Skin epidermis (tissue), 12 donors: ENCODE results near the gene PSKH1.

ENCODE experiments used
- H3K27ac ChIP-seq, 21 experiments: fragments of 200-600 bp; sonication (generic) in 11 of 21; one replicate each; pipeline ENCODE4 v1.5.0; 2020; ENCODE audit warnings: mild to moderate bottlenecking in 3 of 21, inconsistent platforms in 2 of 21, moderate library complexity in 2 of 21
- H3K4me3 ChIP-seq, 7 experiments: fragments of 200-600 bp; sonication (generic) in 2 of 7; one replicate each; pipeline ENCODE4 v1.5.0; 2020; ENCODE audit warnings: inconsistent platforms in 2 of 7, mild to moderate bottlenecking in 2 of 7, moderate library complexity in 1 of 7

Gene PSKH1

DNA sequence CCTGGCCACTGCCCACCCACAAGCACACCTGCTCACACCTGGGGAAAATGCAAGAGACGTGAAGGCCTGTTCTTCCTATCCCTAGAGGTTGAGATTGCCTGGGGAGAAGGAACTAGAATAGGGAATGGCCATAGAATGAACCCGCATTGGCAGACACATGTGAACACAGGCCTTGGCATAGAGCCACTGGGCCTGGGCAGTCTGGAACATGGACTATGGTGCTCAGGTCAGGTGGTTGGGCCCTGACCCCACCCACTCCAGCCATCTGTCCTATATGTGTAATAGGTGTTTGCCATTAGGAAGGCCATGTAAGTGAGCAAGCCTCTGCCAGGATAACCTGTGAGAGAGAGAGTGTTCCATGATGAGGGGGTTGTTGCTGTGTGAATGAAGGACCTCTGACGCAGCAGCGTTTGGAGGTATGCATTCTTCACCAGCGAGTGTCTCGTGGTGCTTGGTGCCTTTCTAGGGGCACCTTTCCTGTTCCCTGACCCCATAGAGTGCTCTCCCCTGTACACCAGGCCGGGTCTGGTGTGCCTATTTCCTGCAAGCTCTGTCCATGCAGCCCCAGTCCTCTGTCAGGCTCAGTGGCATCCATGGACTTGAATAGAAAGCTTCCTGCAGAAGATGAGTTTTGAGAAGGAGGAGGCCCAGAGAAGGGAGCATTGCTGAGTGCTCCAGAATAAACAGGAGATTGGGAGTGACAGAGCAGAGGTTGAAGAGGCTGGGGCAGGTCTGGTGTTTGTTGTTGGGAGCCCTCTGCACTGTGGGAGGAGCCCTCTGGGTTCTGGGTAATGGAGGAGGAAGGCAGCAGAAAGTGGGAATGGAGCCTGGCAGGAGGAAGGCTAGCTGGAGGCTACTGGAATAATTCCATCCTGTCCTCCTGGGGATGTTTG is 23.0 kb downstream of the PSKH1 start:
- H3K4me3 ChIP-seq = no peak overlapping the region
- H3K27ac ChIP-seq = peak overlapping the region in 10 of 21 experiments; percentile 3 to 80 (median 32)

GRCh38 chr16:67917140-67917851 is 24.2 kb downstream of the PSKH1 start:
- Histone ChIP-seq H3K27ac (peak overlapping the region in 15 of 21 experiments; percentile 2 to 80 (median 52)), H3K4me3 (no peak overlapping the region)

DNA sequence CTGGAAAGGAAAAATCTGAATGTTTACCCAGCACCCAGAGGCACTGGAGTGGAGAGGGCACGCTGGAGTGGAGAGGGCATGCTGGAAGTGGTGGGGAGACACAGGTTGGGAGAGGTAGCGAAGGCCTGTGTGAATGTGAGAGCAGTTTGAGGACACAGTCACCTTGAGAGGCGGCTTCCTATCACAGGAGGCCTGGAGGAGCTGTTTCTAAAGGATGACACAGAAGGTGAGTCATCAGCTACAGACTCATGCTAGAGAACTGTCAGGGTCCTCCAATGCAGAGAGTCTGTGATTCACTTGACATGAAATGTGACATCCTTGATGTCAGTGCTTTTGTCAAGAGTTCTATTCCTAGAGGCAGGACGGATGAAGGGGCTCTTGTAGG is 24.8 kb downstream of the PSKH1 start:
- peak overlapping the region in 15 of 21 experiments; percentile 2 to 80 (median 52) for H3K27ac ChIP-seq
- no peak overlapping the region for H3K4me3 ChIP-seq

DNA sequence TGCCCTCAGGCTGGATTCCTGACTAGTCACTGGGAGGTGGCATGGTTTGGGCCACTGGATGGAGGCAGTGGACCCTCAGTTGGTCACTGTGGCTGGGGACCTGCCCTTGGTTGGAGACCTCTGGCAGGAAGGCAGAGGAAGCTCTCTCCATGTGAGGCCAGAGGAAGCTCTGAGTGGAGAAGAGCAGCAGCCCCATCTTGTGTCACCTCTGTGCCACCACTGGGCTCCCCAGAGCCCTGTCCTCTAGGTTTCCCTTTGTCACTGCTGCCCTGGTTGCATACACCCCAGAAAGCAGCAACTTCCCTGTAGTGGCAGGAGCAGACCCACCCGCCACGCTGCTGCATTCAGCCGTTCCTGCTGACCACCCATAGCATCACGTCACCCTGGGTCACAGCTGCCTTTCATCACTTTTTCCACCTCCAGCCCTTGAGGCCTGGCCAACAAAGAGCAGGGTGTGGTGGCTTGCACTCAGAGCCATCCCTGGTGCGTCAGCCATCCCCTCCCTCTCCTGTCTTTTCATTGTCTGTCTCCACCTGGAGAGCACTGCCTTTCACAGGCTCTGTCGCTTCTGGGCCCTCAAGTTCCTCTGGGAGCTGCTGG is 26.7 kb downstream of the PSKH1 start:
- no peak overlapping the region for H3K4me3 ChIP-seq
- peak overlapping the region in 9 of 21 experiments; percentile 10 to 71 (median 55) for H3K27ac ChIP-seq

- peak overlapping the region in 8 of 21 experiments; percentile 5 to 70 (median 25) for H3K27ac ChIP-seq
These were observed 29.2 kb downstream of the PSKH1 start for GRCh38 chr16:67922221-67922620.

DNA sequence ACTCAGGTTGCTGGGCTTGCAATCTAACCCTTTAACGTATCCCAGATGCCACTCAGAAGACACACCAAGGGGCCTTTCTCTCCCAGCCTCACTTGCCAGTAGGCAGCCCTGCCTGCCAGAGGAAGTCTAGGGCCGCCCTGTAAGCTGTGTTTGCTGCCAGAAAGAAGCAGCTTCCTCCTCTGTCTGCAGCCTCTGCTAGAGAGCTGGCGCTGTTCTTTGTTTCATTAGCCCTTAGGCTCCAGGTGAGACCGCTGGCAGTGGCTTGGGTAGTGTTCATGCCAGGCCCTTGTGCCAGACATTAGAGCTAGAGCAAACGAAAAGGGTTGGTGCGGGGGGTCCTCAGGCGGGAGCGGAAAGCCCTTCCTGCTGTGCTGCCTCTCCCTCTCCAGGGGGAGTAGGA is 29.7 kb downstream of the PSKH1 start:
- peak overlapping the region in 6 of 21 experiments; percentile 12 to 70 (median 37) for H3K27ac ChIP-seq
- H3K4me3 ChIP-seq = no peak overlapping the region

More at GRCh38 chr16:67922221-67922620, 29.2 kb downstream of the PSKH1 start:
- no peak overlapping the region for H3K4me3 ChIP-seq

GRCh38 chr16:67923414-67924116 is 30.5 kb downstream of the PSKH1 start:
- Histone ChIP-seq H3K4me3 (no peak overlapping the region), H3K27ac (peak overlapping the region in 7 of 21 experiments; percentile 8 to 70 (median 35))

GRCh38 chr16:67924140-67924906 is 31.3 kb downstream of the PSKH1 start:
- peak overlapping the region in 6 of 21 experiments; percentile 8 to 62 (median 33) for H3K27ac ChIP-seq

DNA sequence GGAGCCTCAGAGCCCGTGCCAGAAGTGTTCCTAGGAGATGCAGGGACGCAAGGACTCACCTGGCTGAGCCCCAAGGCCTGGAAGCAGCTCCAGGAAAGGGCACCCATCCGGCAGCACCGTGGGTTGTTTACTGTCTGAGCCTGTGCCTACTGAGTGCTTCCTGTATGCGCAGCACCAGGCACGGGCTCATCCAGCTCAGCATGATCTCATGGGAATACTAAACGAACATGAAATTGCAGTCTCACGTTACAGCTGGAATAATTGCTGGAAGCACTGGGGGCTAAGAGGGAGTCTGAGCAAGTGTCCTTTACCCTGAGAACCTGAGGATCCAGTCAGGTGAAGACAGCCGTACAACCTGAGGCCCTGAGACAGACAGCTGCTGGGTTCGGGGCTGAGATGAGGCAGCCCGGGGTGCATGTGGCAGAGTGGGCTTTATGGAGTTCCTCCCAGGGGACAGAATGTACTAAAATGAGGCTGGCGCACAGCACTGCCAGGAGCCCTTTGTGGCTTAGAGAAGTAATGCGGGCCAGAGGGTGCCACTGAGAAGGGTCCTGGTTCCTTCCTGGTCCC is 33.2 kb downstream of the PSKH1 start:
- Histone ChIP-seq H3K27ac (peak overlapping the region in 7 of 21 experiments; percentile 6 to 57 (median 39)), H3K4me3 (no peak overlapping the region)

More at GRCh38 chr16:67924140-67924906, 31.3 kb downstream of the PSKH1 start:
- H3K4me3 ChIP-seq = no peak overlapping the region

- H3K4me3 ChIP-seq = no peak overlapping the region
- peak overlapping the region in 1 of 21 experiments; percentile 25 for H3K27ac ChIP-seq
These were observed 34.3 kb downstream of the PSKH1 start for GRCh38 chr16:67927131-67927941.

DNA sequence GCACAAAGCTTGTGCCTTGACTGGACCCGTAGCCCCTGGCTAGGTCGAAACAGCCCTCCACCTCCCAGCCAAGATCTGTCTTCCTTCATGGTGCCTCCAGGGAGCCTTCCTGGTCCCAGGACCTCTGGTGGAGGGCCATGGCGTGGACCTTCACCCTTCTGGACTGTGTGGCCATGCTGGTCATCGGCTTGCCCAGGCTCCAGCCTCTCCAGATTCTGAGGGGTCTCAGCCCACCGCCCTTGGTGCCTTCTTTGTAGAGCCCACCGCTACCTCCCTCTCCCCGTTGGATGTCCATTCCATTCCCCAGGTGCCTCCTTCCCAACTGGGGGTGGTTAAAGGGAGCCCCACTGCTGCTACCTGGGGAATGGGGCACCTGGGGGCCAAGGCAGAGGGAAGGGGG is 35.1 kb downstream of the PSKH1 start:
- Histone ChIP-seq H3K27ac (peak overlapping the region in 1 of 21 experiments; percentile 25), H3K4me3 (no peak overlapping the region)

DNA sequence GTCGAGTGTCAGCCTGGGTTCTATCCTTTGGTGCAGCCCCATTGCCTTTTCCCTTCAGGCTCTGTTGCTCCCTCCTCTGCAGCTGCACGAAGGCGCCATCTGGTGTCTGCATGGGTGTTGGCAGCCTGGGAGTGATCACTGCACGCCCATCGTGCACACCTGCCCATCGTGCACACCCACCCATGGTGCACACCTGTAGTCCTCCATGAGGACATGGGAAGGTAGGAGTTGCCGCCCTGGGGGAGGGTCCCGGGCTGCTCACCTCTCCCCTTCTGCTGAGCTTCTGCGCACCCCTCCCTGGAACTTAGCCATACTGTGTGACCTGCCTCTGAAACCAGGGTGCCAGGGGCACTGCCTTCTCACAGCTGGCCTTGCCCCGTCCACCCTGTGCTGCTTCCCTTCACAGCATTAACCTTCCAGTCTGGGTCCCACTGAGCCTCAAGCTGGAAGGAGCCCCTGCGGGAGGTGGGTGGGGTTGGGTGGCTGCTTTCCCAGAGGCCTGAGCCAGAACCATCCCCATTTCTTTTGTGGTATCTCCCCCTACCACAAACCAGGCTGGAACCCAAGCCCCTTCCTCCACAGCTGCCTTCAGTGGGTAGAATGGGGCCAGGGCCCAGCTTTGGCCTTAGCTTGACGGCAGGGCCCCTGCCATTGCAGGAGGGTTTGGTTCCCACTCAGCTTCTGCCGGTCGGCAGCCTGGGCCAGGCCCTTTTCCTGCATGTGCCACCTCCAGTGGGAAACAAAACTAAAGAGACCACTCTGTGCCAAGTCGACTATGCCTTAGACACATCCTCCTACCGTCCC is 35.7 kb downstream of the PSKH1 start:
- H3K27ac ChIP-seq = peak overlapping the region in 1 of 21 experiments; percentile 25
- H3K4me3 ChIP-seq = no peak overlapping the region

DNA sequence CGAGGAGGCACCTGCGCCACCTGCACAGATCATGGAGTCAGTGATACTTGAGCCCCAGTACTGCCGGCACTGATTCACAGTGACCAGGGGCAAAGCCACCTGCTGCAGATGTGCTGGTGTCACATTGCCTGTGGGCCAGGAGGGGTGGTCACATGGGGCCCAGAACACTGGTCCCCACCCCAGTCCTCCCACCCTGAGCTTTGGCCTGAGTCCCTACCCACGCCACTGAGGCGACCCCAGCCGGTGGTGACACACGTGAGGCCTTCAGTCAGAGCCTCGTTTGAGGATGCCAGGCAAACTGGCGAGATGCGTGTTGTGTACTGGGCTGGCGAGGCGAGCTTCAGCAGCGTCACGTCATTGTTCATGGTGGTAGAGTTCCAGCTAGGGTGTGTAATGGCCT is 37.1 kb downstream of the PSKH1 start:
- Histone ChIP-seq H3K4me3 (no peak overlapping the region), H3K27ac (no peak overlapping the region)

DNA sequence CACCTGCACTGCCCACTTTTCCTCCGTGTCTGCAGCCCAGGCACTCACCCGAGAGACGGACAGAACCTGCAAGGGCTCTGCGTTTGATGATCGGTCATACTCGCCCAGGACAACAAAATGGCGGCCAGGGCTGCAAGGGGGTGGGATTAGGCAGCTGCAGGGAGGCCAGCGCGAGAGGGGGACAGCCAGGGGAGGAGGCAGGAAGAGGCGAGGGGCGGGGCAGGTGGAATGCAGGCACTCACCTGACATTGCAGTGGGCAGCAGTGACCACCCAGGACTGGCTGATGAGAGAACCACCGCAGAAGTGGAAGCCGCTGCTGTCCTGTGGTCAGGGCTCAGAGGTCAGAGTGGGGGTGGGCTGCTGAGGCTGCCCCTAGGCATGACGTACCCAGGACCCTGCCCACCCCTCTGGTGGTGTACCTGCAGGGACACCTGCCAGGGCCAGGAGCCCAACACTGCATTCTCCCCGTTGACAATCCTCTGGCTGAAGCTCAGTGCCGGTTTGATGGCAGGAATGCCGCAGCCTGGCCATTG is 37.7 kb downstream of the PSKH1 start:
- Histone ChIP-seq H3K27ac (no peak overlapping the region), H3K4me3 (no peak overlapping the region)

DNA sequence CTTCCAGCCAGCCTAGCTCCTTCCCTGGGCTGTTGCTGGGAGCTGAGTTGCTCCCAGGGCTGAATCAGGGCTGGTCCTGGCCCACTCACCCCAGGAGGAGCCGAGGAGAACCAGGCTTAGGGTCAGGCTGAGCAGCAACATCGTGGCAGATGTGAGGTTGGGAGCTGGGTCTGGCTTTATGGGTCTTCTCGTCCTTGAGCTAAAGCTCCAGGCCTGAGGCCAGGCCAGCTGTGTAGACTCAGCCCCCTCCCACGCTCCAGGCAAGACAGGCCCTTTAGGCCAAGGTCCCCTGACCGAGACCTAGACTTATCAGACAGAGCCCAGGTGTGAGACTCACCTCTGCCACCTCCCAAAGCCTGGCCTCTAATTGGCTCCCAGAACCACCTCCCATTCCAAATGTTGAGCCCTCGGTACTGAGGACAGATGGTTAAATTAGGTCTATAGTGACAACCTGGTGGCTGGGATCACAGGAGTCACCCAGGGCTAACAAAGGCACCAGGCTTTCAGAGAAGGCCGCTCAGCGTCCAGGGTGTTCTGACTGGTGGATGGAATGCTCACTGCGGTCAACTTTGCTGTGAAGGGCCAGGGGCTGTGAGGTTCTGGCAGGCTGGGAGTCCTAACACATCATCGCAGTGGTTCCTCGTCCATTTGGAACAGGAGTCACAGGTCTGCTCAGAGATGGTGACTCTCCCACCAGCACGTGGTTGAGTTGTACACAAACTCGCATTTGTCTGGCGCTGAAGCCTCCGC is 38.8 kb downstream of the PSKH1 start, which contains the start of gene CTRL:
Gene CTRL (minus strand): TSS at position 151 of the 750 bp plus-strand sequence. CDS start 10 bp downstream, at position 141.
- Histone ChIP-seq H3K4me3 (no peak within 1 kb of the TSS), H3K27ac (peak within 1 kb of the TSS in 1 of 21 experiments; percentile 36)

GRCh38 chr16:67932462-67932840 is 39.4 kb downstream of the PSKH1 start:
- H3K27ac ChIP-seq = no peak overlapping the region
- no peak overlapping the region for H3K4me3 ChIP-seq
